HG02798 (cell line): ENCODE results near the gene CCT8L2.
"Not testable (repeated sequence)": the region's sequence is repeated elsewhere in the genome, so short reads cannot be mapped to it uniquely, and the experiment has no call there.

Experiments used
- ATAC-seq: cut with Tn5 transposase; IDR thresholded peaks from one replicate; pipeline ENCODE4 v1.9.1; 2021; ENCODE audit warnings: mild to moderate bottlenecking; ENCODE audit not compliant: unreplicated experiment, poor library complexity

Gene CCT8L2

GRCh38 chr22:16592710-16593109, at the start of gene CCT8L2:
Gene CCT8L2, minus strand, starts transcription at chr22:16592810. Its CDS starts 260 bp downstream, at chr22:16592550.
- not testable (repeated sequence) for ATAC-seq

GRCh38 chr22:16635442-16635841, 42.8 kb upstream of the CCT8L2 start:
- not testable (repeated sequence) for ATAC-seq

GRCh38 chr22:16634092-16634491, 41.5 kb upstream of the CCT8L2 start:
- ATAC-seq, result not testable (repeated sequence)

- ATAC-seq, result not testable (repeated sequence)
Measured at GRCh38 chr22:16628476-16628875, 35.9 kb upstream of the CCT8L2 start.

- ATAC-seq, result not testable (repeated sequence)
Measured at GRCh38 chr22:16625018-16625417, 32.4 kb upstream of the CCT8L2 start.

- ATAC-seq, result not testable (repeated sequence)
Measured at GRCh38 chr22:16623595-16623994, 31.0 kb upstream of the CCT8L2 start.

GRCh38 chr22:16617516-16617915, 24.9 kb upstream of the CCT8L2 start:
- ATAC-seq, result not testable (repeated sequence)

GRCh38 chr22:16616390-16616938, 23.9 kb upstream of the CCT8L2 start:
- ATAC-seq, result not testable (repeated sequence)

GRCh38 chr22:16615606-16616245, 23.1 kb upstream of the CCT8L2 start:
- not testable (repeated sequence) for ATAC-seq

GRCh38 chr22:16609548-16610261, 17.1 kb upstream of the CCT8L2 start:
- ATAC-seq, result no peak

- ATAC-seq, result no peak
Measured at GRCh38 chr22:16608931-16609330, 16.3 kb upstream of the CCT8L2 start.

- not testable (repeated sequence) for ATAC-seq
Measured at GRCh38 chr22:16604257-16604998, 11.8 kb upstream of the CCT8L2 start.

GRCh38 chr22:16603770-16604242, 11.2 kb upstream of the CCT8L2 start:
- ATAC-seq, result not testable (repeated sequence)

GRCh38 chr22:16603448-16603768, 10.8 kb upstream of the CCT8L2 start:
- ATAC-seq, result no peak

GRCh38 chr22:16602728-16603447, 10.3 kb upstream of the CCT8L2 start:
- not testable (repeated sequence) for ATAC-seq

GRCh38 chr22:16602224-16602727, 9.7 kb upstream of the CCT8L2 start:
- ATAC-seq, result not testable (repeated sequence)

GRCh38 chr22:16601437-16602223, 9.0 kb upstream of the CCT8L2 start:
- ATAC-seq, result no peak

GRCh38 chr22:16600644-16601436, 8.2 kb upstream of the CCT8L2 start:
- ATAC-seq, result not testable (repeated sequence)
